GM12865 (cell line): ENCODE measurements around the gene SFXN4.

Source experiments
- DNase-seq: peaks from one replicate; pipeline ENCODE4 v3.0.0; 2010; ENCODE audit warnings: low read depth
- H3K4me3 ChIP-seq: 2 replicates; pipeline ENCODE4 v1.5.1; 2011; ENCODE audit warnings: mild to moderate bottlenecking, low read depth, low read length, control low read depth
- CTCF ChIP-seq: IDR thresholded peaks from 2 replicates; pipeline ENCODE4 v1.5.1; 2011; ENCODE audit warnings: low read length, control low read depth, low read depth, inconsistent platforms; ENCODE audit not compliant: insufficient read depth; ENCODE audit errors: missing control alignments

SFXN4 gene

GRCh38 chr10:119203006-119203405 is 37.5 kb upstream of the SFXN4 start:
- no peak overlapping the region for H3K4me3 ChIP-seq
- TF ChIP-seq CTCF = no peak
- DNase-seq = no peak

GRCh38 chr10:119201233-119201632 is 35.7 kb upstream of the SFXN4 start:
- H3K4me3 ChIP-seq = no peak overlapping the region
- TF ChIP-seq CTCF = no peak
- no peak for DNase-seq

GRCh38 chr10:119199231-119199992 is 33.9 kb upstream of the SFXN4 start:
- peak; percentile 80 for DNase-seq
- TF ChIP-seq CTCF = peak; percentile 75
- no peak overlapping the region for H3K4me3 ChIP-seq

- DNase-seq = peak; percentile 38
- TF ChIP-seq CTCF = peak; percentile 42
- H3K4me3 ChIP-seq = no peak overlapping the region
These were observed 32.9 kb upstream of the SFXN4 start for GRCh38 chr10:119198438-119198837.

- no peak for TF ChIP-seq CTCF
- DNase-seq = no peak
- no peak overlapping the region for H3K4me3 ChIP-seq
These were observed 32.4 kb upstream of the SFXN4 start for GRCh38 chr10:119197921-119198320.

- DNase-seq = no peak
- no peak for TF ChIP-seq CTCF
- no peak overlapping the region for H3K4me3 ChIP-seq
These were observed 26.4 kb upstream of the SFXN4 start for GRCh38 chr10:119191881-119192280.
